ENCODE measurements around the gene NMRK2. TPM values are rescaled to one million over a fixed set of nuclear protein-coding genes. Genes with fewer than 3 reads are reported as not detected.
A peak's percentile ranks its signal among the peaks of the same experiment; 100 is the strongest.

NMRK2 gene
- total and polyA plus RNA-seq, 4 donors = 0.13 to 1.0 (median 0.26) TPM; not detected in 1

- Histone ChIP-seq H3K36me3 (ENCODE audit: control insufficient read depth in 4 of 4, insufficient read depth in 4 of 4, low read length in 4 of 4) (peaks cover 33 to 56% (median 43%) of the 10 kb centered on the region in 4 donors), H3K27me3 (ENCODE audit: control insufficient read depth in 3 of 3, insufficient read depth in 3 of 3, low read length in 2 of 3) (peaks cover 0 to 2% (median 0%) of the 10 kb centered on the region in 3 donors), H3K4me1 (ENCODE audit: control insufficient read depth in 5 of 5, insufficient read depth in 5 of 5, low read length in 5 of 5) (peaks cover 0 to 25% (median 13%) of the 10 kb centered on the region in 5 donors), H3K9ac (ENCODE audit: insufficient read depth in 1 of 2, low read length in 2 of 2) (peak overlapping the region; percentile 97 to 99), H3K27ac (ENCODE audit: low read depth in 1 of 2, low read length in 1 of 2) (peak overlapping the region; percentile 21 to 92), H3K4me3 (peak overlapping the region; percentile 98), H3K9me3 (ENCODE audit: control insufficient read depth in 4 of 4, insufficient read depth in 3 of 4, low read length in 3 of 4) (no peaks in the 10 kb centered on the region)
- TF ChIP-seq CTCF (IDR thresholded peaks at IDR 0.05; ENCODE audit: control extremely low read depth, extremely low read depth) = no peak
- DNase-seq (no peak), ATAC-seq (ENCODE audit: insufficient read depth, low FRiP score) (no peak)
- 70 to 78% methylated on average over 7 of the region's 7 CpGs for WGBS, 2 donors
Measured at GRCh38 chr19:3983542-3983914, 50.7 kb downstream of the NMRK2 start.

DNA sequence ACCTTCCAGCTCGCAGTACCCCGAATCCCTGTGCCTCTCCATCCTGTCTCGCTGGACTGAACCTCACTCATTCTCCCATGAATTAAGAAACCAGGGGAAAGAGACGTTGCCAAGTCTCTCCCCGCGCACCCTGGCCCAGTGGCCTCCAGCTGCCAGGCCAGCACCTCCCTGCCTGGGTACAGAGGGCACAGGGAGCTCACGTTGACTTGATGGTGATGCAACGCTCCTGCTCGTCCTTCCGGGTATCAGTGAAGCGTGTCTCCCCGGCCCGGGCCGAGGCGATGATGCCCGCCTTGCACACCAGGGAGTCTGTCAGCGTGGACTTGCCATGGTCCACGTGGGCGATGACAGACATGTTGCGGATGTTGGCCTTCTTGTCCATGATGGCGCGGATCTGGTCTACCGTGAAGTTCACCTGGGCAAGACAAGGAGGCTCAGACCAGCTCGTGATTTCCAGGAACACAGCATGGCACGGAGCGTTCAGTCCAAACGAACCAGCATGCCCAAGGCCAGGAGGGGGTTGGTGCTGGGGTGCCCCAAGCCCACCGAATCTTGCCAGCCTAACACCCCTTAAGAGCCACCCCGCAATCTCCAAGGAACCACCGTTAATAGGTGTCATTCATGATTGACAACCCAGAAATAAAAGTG, 51.2 kb downstream of the NMRK2 start:
- WGBS, 2 donors = 25 to 38% methylated on average over 30 of the region's 30 CpGs
- H3K4me1 ChIP-seq (ENCODE audit: control insufficient read depth in 5 of 5, insufficient read depth in 5 of 5, low read length in 5 of 5) = peaks cover 0 to 25% (median 13%) of the 10 kb centered on the region in 5 donors
- H3K36me3 ChIP-seq (ENCODE audit: control insufficient read depth in 4 of 4, insufficient read depth in 4 of 4, low read length in 4 of 4) = peaks cover 31 to 54% (median 41%) of the 10 kb centered on the region in 4 donors
- ATAC-seq (ENCODE audit: insufficient read depth, low FRiP score) (no peak), DNase-seq (peak in 2 of 3 donors; percentile 17 to 25)
- H3K9me3 ChIP-seq (ENCODE audit: control insufficient read depth in 4 of 4, insufficient read depth in 3 of 4, low read length in 3 of 4) = no peaks in the 10 kb centered on the region
- TF ChIP-seq CTCF (IDR thresholded peaks at IDR 0.05; ENCODE audit: control extremely low read depth, extremely low read depth) = no peak
- H3K27me3 ChIP-seq (ENCODE audit: control insufficient read depth in 3 of 3, insufficient read depth in 3 of 3, low read length in 2 of 3) = peaks cover 0 to 2% (median 0%) of the 10 kb centered on the region in 3 donors
- H3K9ac ChIP-seq (ENCODE audit: insufficient read depth in 1 of 2, low read length in 2 of 2) = peak overlapping the region; percentile 97 to 99
- H3K27ac ChIP-seq (ENCODE audit: low read depth in 1 of 2, low read length in 1 of 2) = peak overlapping the region; percentile 21 to 92
- H3K4me3 ChIP-seq = peak overlapping the region; percentile 98

DNA sequence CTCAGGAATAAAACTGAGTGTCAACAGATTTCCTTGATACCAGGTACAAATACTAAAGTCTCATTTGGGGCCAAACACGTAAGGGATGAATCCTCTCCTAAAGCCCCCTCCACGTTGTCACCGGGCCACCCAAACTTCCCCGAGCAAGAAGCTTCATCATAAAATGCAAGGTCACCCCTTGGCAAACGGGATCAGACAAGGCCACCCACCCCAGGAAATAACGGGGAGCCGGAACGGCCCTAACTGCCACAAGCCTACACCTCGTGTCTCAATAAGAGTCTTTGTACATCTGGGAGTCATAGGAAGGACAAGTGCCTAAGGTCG, 51.7 kb downstream of the NMRK2 start:
- no peak for ATAC-seq (ENCODE audit: insufficient read depth, low FRiP score)
- Histone ChIP-seq H3K4me3 (peak overlapping the region; percentile 98), H3K9ac (ENCODE audit: insufficient read depth in 1 of 2, low read length in 2 of 2) (peak overlapping the region; percentile 97 to 99), H3K36me3 (ENCODE audit: control insufficient read depth in 4 of 4, insufficient read depth in 4 of 4, low read length in 4 of 4) (peaks cover 26 to 50% (median 37%) of the 10 kb centered on the region in 4 donors), H3K27ac (ENCODE audit: low read depth in 1 of 2, low read length in 1 of 2) (peak overlapping the region; percentile 92 to 97), H3K9me3 (ENCODE audit: control insufficient read depth in 4 of 4, insufficient read depth in 3 of 4, low read length in 3 of 4) (no peaks in the 10 kb centered on the region), H3K4me1 (ENCODE audit: control insufficient read depth in 5 of 5, insufficient read depth in 5 of 5, low read length in 5 of 5) (peaks cover 0 to 25% (median 13%) of the 10 kb centered on the region in 5 donors), H3K27me3 (ENCODE audit: control insufficient read depth in 3 of 3, insufficient read depth in 3 of 3, low read length in 2 of 3) (peaks cover 0 to 2% (median 0%) of the 10 kb centered on the region in 3 donors)
- TF ChIP-seq CTCF (IDR thresholded peaks at IDR 0.05; ENCODE audit: control extremely low read depth, extremely low read depth) = no peak
- WGBS, 2 donors = 0% methylated on average over 10 of the region's 10 CpGs
- DNase-seq = peak in 1 of 3 donors; percentile 14

All from lung (tissue), 12 donors.